RWPE2 (cell line): ENCODE data around the gene LRP11.

Experiments
- ATAC-seq: fragments of 200-7000 bp; cut with Tn5 transposase; 3 replicates; pipeline ENCODE4 v1.9.1; 2021; ENCODE audit warnings: low read depth
- DNase-seq: peaks from one replicate; pipeline ENCODE4 v3.0.0-alpha.2; 2020; ENCODE audit warnings: low spot score
- H3K27ac ChIP-seq: fragments of 450-650 bp; 2 replicates; pipeline ENCODE4 v1.5.1; 2017; ENCODE audit warnings: mild to moderate bottlenecking; ENCODE audit not compliant: poor library complexity, severe bottlenecking
- H3K27me3 ChIP-seq: fragments of 250-450 bp; sonication (Bioruptor Pico); 2 replicates; pipeline ENCODE4 v1.5.1; 2021; ENCODE audit warnings: mild to moderate bottlenecking, moderate library complexity; ENCODE audit not compliant: insufficient read depth, poor library complexity, severe bottlenecking
- H3K36me3 ChIP-seq: fragments of 250-450 bp; sonication (Bioruptor Pico); 2 replicates; pipeline ENCODE4 v1.5.1; 2020; ENCODE audit warnings: low read depth, mild to moderate bottlenecking, moderate library complexity
- H3K4me1 ChIP-seq: fragments of 250-450 bp; sonication (Bioruptor Pico); 2 replicates; pipeline ENCODE4 v1.5.1; 2021; ENCODE audit warnings: mild to moderate bottlenecking, moderate library complexity; ENCODE audit not compliant: insufficient read depth, poor library complexity, severe bottlenecking
- H3K4me3 ChIP-seq: fragments of 250-450 bp; sonication (Bioruptor Pico); 2 replicates; pipeline ENCODE4 v1.5.1; 2021; ENCODE audit warnings: mild to moderate bottlenecking, moderate library complexity; ENCODE audit not compliant: severe bottlenecking
- H3K9me3 ChIP-seq: fragments of 250-450 bp; sonication (Bioruptor Pico); 2 replicates; pipeline ENCODE4 v1.5.1; 2021; ENCODE audit warnings: mild to moderate bottlenecking, moderate library complexity; ENCODE audit not compliant: severe bottlenecking
- CTCF ChIP-seq: fragments of 450-650 bp; IDR thresholded peaks from one replicate; pipeline ENCODE4 v1.5.1; 2017; ENCODE audit warnings: mild to moderate bottlenecking, moderate library complexity; ENCODE audit not compliant: poor library complexity, severe bottlenecking

Gene LRP11

GRCh38 chr6:149831308-149831820, 32.8 kb downstream of the LRP11 start:
- Histone ChIP-seq H3K27ac (no peak overlapping the region), H3K9me3 (peaks cover 2% of the 10 kb centered on the region), H3K4me1 (peaks cover 9% of the 10 kb centered on the region), H3K27me3 (no peaks in the 10 kb centered on the region), H3K4me3 (no peak overlapping the region), H3K36me3 (peaks cover 57% of the 10 kb centered on the region)
- no peak for ATAC-seq
- no peak for DNase-seq
- no peak for TF ChIP-seq CTCF

GRCh38 chr6:149830731-149831307, 33.3 kb downstream of the LRP11 start:
- ATAC-seq (no peak), DNase-seq (no peak)
- Histone ChIP-seq H3K4me1 (peaks cover 9% of the 10 kb centered on the region), H3K4me3 (no peak overlapping the region), H3K27ac (no peak overlapping the region), H3K36me3 (peaks cover 57% of the 10 kb centered on the region), H3K27me3 (no peaks in the 10 kb centered on the region), H3K9me3 (peaks cover 2% of the 10 kb centered on the region)
- TF ChIP-seq CTCF: no peak

GRCh38 chr6:149825292-149825691, 38.9 kb downstream of the LRP11 start:
- Histone ChIP-seq H3K9me3 (no peaks in the 10 kb centered on the region), H3K36me3 (peaks cover 60% of the 10 kb centered on the region), H3K4me1 (no peaks in the 10 kb centered on the region), H3K27ac (no peak overlapping the region), H3K27me3 (no peaks in the 10 kb centered on the region), H3K4me3 (no peak overlapping the region)
- TF ChIP-seq CTCF: no peak
- DNase-seq (no peak), ATAC-seq (no peak)

GRCh38 chr6:149823013-149823412, 41.1 kb downstream of the LRP11 start:
- TF ChIP-seq CTCF: no peak
- Histone ChIP-seq H3K9me3 (no peaks in the 10 kb centered on the region), H3K27me3 (no peaks in the 10 kb centered on the region), H3K4me3 (no peak overlapping the region), H3K36me3 (peaks cover 65% of the 10 kb centered on the region), H3K4me1 (no peaks in the 10 kb centered on the region), H3K27ac (no peak overlapping the region)
- no peak for DNase-seq
- ATAC-seq: no peak

- Histone ChIP-seq H3K9me3 (no peaks in the 10 kb centered on the region), H3K27ac (no peak overlapping the region), H3K27me3 (no peaks in the 10 kb centered on the region), H3K4me3 (no peak overlapping the region), H3K36me3 (peaks cover 67% of the 10 kb centered on the region), H3K4me1 (no peaks in the 10 kb centered on the region)
- no peak for TF ChIP-seq CTCF
- DNase-seq (no peak), ATAC-seq (no peak)
Measured at GRCh38 chr6:149821492-149821891, 42.7 kb downstream of the LRP11 start.
